AG09309 (cell line): ENCODE measurements around the gene DRC7.

Source experiments
- DNase-seq: peaks from one replicate; pipeline ENCODE4 v3.0.0-alpha.2; 2010; ENCODE audit warnings: low read depth
- H3K4me3 ChIP-seq: 2 replicates; pipeline ENCODE4 v1.5.1; 2011; ENCODE audit warnings: mild to moderate bottlenecking, low read depth, low read length, moderate library complexity; ENCODE audit not compliant: control insufficient read depth
- CTCF ChIP-seq: IDR thresholded peaks from 2 replicates; pipeline ENCODE4 v1.5.1; 2011; ENCODE audit warnings: mild to moderate bottlenecking, low read depth, low read length, inconsistent platforms; ENCODE audit not compliant: insufficient read depth, control insufficient read depth; ENCODE audit errors: missing control alignments

The DRC7 gene

GRCh38 chr16:57679016-57679415 lies 15.6 kb upstream of the DRC7 start:
- DNase-seq: no peak
- H3K4me3 ChIP-seq: no peak overlapping the region
- no peak for TF ChIP-seq CTCF

DNA sequence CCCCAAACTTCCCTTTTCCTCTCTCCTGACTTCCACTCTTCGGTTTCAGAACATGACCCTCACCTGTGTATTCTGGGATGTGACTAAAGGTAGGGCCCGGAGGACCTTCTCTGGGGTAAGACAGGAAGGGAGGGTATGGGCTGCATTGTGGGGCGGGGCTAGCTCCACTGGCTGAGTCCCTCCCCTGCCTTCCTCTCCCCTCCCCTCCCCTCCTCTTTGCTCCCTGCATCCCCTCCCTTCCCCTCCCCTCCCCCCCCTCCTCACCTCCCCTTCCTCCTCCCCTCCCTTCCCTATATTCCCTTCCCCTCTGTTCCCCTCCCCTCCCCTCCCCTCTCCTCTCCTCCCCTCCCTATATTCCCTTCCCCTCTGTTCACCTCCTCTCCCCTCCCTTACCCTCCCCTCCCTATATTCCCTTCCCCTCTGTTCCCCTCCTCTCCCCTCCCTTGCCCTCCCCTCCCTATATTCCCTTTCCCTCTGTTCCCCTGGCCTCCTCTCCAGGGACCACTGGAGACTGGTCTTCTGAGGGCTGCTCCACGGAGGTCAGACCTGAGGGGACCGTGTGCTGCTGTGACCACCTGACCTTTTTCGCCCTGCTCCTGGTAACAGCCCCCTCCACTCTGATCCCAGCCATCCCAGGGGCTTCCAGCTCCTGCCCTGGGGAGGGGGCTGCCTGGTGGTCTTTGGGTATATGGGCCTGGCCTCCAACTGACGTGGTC lies 14.7 kb upstream of the DRC7 start:
- TF ChIP-seq CTCF: no peak
- no peak for DNase-seq
- H3K4me3 ChIP-seq: no peak overlapping the region

DNA sequence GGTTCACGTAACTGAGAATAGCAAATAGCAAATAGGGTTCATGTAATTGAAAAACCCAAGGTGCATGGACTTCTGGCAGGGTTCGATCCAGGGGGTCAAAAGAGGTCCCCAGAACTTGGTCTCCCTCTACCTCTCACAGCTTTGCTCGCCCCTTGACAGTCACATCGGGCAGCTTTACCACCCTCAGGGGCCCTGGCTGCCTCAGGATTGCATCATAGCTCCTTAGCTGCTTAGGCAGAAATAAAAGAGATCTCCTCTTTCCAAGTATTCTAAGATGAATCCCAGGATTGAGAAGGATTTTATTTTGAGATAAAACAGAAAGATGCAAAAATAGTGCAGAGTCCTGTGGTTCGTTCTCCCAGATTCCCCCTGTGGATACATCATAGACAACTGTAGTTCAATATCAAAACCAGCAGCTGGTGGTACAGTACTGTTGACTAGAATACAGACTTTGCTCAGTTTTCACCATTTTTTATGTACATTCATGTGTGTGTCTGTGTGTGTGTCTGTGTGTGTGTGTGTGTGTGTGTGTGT lies 13.7 kb upstream of the DRC7 start:
- DNase-seq: no peak
- TF ChIP-seq CTCF: no peak
- H3K4me3 ChIP-seq: no peak overlapping the region

GRCh38 chr16:57681950-57682728 lies 12.5 kb upstream of the DRC7 start:
- H3K4me3 ChIP-seq: no peak overlapping the region

DNA sequence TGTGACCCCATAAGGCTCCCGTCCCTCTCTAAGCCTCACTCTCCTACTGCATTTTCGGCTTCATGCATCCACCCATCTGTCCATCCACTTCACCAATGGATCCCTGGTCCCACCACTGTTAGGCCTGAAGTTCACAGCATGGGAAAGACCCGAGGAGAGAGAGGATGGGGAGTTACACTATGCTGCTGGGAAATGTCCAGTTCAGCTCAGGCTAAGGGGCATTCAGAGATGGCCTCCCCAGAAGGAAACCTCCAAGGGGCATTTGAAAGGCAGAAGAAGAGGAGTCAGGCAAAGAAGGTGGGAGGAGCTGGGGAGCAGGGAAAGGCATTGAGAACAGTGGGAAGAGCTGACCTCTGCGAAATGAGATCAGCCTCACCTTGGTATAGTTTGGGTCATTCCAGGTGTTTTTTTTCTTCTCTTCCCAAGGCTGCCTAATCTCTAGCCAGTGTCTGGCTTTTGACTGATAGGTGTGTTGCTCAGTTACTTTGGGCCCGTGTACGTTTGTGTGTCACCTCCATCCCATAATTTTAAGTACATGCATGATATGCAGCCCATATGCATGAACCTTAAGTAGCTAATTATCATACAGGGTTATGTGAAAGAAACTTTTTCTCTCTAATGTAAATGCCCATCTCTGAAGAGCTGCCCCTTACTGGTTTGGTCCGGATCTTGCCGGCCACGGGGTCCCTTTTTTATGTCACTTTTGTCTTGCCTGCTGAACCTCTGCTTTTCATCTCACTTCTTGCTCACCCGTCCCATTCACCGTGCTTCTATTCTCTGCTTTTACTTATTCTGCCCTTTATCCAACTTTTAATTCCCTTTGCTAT lies 11.6 kb upstream of the DRC7 start:
- no peak overlapping the region for H3K4me3 ChIP-seq
- TF ChIP-seq CTCF: no peak
- no peak for DNase-seq

More at GRCh38 chr16:57681950-57682728, 12.5 kb upstream of the DRC7 start:
- TF ChIP-seq CTCF: no peak
- DNase-seq: no peak
